Kidney capillary endothelial cell (primary cell): ENCODE results near the gene CDC42BPB.
"Not testable (repeated sequence)": the region's sequence is repeated elsewhere in the genome, so short reads cannot be mapped to it uniquely, and the experiment has no call there.

ENCODE experiments used
- DNase-seq: peaks from one replicate; pipeline ENCODE4 v3.0.0-alpha.2; 2018; ENCODE audit warnings: low spot score

The CDC42BPB gene

DNA sequence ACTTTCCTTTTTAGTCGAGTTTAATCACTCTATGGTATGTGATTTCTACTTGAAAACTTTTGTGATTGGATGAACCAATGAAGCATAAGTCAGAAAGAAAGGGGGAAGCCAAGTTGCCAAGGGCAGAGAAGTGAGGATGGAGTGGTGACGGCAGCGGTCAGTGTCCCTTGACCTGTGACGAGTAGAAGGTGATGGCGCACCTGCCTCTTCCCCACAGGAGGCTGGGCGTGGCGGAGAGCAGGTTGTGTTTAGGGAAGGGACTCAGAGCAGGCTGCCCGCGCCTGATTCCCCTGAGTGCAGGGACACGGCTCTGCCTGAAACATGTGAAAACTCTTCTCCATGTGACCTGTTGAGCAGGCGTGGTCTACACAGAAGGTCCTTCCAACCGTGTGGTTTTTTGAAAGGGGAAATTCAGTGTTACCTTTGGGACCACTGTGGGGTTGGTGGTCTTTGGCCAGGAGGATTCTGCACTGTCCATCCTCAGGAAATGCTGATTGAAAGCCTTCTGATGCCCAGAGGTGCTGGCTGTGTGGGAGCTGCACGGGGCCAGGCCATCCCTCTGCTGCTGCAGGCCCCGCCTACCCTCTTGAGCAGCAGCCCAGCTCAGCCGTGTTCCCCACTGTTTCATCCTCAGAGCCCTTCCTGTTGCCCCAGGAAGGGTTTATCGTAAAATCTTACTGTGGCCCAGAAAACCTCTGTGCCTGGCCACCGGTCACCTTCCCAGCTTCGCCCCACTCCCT is 158.4 kb downstream of the CDC42BPB start:
- DNase-seq, result no peak

DNA sequence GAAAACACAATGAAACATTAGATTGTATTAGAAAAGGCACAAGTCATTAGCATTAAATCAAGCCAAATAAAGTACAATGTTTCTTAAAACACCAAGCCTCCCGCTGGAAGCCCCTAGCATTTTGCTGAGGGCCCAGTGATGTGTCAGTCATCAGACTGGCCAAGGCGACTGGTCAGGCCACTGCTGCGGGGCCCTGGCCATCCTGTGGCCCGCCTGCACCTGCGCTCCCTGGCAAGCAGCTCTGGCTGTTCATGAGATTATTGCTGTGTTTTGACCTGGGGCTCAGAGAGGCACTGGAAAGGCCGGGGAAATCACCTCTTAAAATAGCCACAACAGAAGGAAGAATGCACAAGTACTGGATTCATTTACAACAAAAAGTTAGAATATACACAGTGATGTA is 159.1 kb downstream of the CDC42BPB start:
- no peak for DNase-seq

DNA sequence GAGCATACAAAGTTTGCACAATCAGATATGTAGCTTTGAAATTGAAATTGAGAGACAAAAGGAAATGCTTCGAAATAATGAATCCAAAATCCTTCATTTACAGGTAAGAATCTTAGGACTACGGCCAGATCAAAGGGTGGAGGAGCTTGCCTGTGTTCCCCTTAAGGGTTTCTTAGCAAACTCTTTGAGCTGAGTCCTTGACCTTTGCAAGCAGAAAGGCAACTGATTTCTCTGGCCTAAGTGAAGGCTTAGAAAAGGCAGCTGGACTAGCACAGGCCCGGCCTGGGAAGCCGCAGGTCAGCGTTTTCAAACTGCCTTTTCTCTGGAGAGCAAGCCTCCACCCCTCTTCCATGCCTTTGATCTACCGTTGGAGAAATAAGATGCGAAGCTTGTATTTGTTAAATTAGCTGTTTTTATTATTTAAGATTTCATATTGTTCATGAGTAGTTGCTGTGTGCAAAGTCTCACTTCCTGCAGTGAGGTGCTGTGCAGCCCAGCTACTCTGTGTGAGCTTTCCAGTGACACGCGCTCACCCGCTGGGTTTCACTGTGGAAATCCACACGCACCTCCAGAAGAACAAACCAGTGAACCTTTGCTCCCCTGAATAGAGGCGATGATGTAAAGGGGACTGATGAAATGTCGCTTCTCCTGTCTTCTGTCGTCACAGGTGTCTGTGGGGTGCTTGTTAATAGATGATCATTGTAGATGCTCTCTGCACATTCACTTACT is 159.9 kb downstream of the CDC42BPB start:
- DNase-seq, result no peak

DNA sequence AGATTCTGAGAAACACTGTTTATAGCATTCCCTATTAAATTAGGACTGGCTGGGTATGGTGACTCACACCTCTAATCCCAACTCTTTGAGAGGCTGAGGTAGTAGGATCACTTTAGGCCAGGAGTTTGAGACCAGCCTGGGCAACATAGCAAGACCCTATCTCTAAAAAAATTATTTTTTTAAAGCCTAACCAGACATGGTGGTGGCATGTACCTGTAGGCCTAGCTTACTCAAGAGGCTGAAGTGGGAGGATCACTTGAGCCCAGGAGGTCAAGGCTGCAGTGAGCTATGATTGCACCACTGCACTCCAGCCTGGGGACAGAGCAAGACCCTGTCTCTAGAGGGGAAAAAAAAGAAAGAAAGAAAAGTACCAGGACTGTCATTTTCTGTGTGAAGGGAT is 160.6 kb downstream of the CDC42BPB start:
- not testable (repeated sequence) for DNase-seq

DNA sequence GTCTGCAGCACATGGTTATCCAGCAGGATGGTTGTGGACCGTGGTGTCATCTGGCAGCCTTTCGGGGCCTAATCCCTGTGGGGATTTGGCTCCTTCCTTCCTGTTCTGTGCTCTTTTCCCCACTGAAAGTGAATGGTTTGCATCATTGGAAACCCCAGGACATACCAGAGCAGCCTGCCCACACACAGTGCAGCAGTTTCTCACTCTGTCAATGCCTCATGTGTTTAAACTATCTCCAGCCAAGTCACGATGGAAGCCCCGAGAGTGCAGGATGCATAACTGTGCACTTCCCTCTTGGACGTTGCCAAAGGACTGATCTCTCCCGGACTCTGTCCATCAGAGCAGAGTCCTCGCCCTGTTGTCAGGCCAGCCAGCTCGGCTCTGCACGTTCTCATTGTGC is 163.9 kb downstream of the CDC42BPB start:
- DNase-seq, result no peak

DNA sequence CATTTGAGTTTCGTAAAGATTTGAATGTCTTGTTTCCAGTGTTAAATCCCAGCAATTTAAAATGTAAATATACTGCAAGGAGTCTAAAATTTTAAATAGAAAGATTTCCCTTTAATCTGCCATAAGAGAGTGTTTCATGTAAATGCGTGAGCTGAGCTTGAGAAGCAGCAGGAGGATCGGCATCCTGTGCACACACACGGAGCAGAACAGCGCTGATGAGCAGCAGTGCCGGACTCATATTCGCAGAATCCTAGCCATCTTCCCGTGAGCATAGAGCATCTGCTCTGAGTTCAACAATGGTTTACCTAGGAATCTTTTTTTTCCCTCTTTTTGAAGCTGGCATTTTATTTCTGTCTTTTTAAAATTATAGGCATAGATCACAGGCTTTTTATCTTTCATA is 164.7 kb downstream of the CDC42BPB start:
- no peak for DNase-seq

DNA sequence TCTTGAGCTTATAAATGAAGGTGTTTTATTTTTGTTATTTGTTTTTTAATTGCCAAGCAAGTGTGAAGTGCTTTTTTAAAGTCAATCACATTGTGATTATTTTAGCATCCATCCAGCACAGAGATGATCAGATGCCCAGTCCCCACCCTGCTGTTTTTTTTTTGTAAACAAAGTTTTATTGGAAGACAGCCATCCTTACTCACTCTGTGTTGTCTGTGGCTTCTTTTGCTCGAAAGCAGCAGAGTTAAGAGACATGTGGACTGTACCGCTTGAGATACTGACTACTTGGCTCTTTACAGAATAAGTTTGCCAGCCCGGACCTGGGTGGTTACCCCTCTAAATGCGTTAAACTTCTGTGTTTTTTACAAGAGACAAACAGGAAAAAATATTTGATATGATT is 165.8 kb downstream of the CDC42BPB start:
- no peak for DNase-seq

DNA sequence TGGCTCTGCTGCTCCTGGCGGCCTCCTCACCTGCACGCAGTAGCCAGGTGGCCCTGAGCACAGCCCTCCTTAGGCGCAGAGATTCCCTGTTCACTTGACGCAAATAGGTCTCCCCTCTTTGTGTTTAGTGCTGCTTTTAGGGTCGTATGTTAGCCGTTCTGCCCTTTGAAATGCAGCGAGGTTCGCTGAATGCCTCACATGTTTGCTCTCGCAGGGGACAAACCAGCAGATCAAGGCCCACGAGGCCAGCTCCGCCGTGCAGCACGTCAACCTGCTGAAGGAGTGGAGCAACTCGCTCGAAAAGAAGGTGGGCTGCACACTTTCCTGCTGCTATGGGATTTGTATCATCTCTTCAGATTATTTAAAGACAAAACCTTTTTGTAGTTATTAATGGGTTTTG is 166.2 kb downstream of the CDC42BPB start:
- DNase-seq, result no peak

DNA sequence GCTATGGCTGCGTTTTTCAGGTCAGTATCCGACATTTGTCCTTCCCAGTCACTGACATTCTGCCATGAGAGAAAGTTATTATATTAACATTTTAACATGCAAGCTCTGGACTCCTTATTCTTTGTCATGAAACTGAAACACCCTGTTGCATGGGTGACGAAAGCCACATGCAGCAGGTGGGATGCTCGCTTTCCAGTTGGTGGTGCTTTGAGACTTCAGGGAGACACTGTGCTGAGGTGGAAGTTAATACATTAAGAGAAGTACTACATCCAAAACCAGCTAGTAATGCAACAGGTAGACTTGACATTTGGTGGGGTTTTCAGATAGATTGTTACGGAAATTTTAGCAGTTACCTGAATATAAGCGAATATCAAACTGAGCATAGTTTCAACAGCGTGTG is 167.7 kb downstream of the CDC42BPB start:
- DNase-seq, result no peak

DNA sequence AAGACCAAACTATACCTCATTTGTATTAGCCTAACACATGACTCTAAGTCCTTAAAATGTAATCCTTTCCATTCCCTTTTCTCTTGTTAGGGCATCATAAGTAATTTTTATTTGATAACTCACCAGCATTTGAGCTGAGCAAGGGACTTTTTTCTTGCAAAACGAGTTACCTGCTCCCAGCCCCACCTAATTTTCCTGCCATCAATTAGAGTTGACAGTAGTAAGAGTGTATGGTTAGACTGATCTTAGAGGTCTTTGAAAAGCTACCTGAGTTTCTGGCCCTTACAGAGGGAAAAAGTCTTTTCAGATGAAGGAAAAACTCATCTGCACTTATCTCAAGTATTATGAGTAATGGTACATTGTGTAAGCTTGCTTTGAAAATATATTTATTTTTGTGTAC is 168.6 kb downstream of the CDC42BPB start:
- no peak for DNase-seq

DNA sequence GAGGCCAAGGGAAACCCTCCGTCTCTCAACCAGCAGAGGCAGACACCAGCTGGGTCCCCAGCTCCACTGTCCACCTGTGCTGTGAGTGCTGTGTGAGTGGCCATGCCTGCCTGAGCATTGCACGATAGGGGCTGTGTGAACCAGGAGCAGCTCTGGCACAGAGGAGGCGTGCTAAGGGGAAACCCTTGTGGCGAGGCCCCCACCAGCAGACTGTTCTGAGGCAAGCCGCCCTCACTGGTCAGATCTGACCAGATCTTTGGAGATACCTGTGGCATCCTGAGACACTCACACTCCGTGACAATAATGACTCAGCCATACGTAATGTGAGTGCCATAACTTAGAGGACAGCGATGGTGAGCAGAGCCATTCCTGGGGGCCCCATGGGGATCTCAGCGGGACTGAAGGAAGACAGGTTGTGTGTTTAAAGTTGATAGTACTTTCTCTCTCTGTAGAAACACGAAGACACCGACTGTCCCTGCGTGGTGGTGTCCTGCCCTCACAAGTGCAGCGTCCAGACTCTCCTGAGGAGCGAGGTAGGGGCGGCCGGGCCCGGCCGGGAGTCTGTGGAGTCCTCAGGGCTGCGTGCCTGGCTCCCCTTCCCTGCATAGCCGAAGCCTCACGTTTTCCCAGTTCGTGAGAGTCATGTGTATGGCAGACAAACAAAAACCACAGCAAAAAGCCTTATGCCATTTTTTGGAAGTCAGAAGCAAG is 171.5 kb downstream of the CDC42BPB start:
- no peak for DNase-seq

DNA sequence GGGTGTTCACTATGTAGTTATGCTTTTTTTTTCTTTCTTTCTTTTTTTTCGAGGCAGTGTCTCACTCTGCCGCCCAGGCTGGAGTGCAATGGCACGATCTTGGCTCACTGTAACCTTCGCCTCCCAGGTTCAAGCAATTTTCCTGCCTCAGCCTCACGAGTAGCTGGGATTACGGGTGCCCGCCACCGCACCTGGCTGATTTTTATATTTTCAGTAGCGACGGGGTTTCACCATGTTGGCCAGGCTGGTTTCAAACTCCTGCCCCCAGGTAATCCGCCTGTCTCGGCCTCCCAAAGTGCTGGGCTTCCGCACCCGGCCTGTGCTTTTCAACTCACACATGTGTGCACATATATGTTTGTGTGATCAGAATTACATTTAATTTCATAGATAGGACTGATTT is 173.8 kb downstream of the CDC42BPB start:
- DNase-seq, result no peak

DNA sequence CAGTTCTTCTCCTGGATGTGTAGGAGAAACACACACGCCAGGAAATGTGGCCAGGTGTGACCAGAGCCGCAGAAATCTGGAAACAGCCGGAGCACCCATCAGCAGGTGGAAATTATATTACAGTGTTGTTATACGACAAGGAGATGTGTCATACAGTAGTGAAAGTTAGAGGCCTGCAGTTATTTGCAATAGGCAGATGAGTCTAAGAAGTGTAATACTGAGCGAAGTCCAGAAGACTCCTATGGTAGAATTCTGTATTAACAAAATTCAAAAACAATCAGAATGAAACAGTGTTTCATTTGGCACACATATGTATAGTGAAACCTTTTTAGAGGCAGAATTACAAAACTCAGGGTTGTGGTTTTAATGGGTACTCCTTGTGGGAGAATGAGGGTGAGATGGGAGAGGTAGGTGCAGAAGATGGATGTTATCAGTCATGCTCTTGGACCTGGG is 174.2 kb downstream of the CDC42BPB start:
- no peak for DNase-seq
